ENCODE measurements around the gene UMOD.

- no peak for TF ChIP-seq POLR2A (IDR thresholded peaks at IDR 0.05; ENCODE audit: low read length)
- TF ChIP-seq GATA1 (IDR thresholded peaks at IDR 0.05; ENCODE audit: low read depth, low read length), result no peak
These were observed 29.9 kb upstream of the UMOD start for GRCh38 chr16:20382202-20382948.

Measured in erythroblast (primary cell).